Upper lobe of left lung (tissue), 4 donors: Measurements from ENCODE around the gene SPSB1.

Experiments
- EP300 ChIP-seq, 4 donors: sonication (generic); formaldehyde crosslinking; IDR thresholded peaks; one replicate each; pipeline ENCODE4 v1.5.1; 2017; ENCODE audit warnings: antibody characterized with exemption in 4 of 4, control low read depth in 2 of 4
- POLR2A ChIP-seq, 4 donors: fragments of 450-650 bp; IDR thresholded peaks; one replicate each; pipeline ENCODE4 v1.5.1; 2016 to 2017; ENCODE audit warnings: antibody characterized with exemption in 4 of 4, mild to moderate bottlenecking in 2 of 4
- TF ChIP-seq, protein P1 (sequence below), 6 experiments: fragments of 450-650 bp in 4 of 6; fragments of 200-600 bp in 2 of 6; sonication (generic) in 2 of 6; IDR thresholded peaks; one replicate each; pipeline ENCODE4 v1.5.1; 2016 to 2019; ENCODE audit warnings: antibody characterized with exemption in 6 of 6

DNA sequence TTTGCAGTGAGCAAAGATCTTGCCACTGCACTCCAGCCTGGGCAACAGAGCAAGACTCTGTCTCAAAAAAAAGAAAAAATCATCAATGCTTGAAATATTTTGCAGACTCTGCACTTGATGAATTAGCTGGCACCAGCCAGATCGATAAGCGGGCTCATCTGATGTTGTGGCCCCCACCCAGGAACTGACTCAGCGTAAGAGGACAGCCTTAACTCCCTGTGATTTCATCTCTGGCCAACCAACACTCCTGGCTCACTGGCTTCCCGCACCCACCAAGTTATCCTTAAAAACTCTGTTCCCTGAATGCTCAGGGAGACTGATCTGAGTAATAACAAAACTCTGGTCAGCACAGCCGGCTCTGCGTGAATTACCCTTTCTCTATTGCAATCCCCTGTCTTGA lies 98.9 kb downstream of the SPSB1 start:
- TF ChIP-seq, protein P1, sequence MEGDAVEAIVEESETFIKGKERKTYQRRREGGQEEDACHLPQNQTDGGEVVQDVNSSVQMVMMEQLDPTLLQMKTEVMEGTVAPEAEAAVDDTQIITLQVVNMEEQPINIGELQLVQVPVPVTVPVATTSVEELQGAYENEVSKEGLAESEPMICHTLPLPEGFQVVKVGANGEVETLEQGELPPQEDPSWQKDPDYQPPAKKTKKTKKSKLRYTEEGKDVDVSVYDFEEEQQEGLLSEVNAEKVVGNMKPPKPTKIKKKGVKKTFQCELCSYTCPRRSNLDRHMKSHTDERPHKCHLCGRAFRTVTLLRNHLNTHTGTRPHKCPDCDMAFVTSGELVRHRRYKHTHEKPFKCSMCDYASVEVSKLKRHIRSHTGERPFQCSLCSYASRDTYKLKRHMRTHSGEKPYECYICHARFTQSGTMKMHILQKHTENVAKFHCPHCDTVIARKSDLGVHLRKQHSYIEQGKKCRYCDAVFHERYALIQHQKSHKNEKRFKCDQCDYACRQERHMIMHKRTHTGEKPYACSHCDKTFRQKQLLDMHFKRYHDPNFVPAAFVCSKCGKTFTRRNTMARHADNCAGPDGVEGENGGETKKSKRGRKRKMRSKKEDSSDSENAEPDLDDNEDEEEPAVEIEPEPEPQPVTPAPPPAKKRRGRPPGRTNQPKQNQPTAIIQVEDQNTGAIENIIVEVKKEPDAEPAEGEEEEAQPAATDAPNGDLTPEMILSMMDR (IDR thresholded peaks at IDR 0.05) = no peak
- no peak for TF ChIP-seq POLR2A (IDR thresholded peaks at IDR 0.05)
- no peak for TF ChIP-seq EP300 (IDR thresholded peaks at IDR 0.05)
